VCaP (cell line): ENCODE results near the gene SLC47A2.

ENCODE experiments used
- H3K27ac ChIP-seq: fragments of 450-650 bp; 2 replicates; pipeline ENCODE4 v1.5.1; 2017
- TF ChIP-seq, protein P1 (sequence below): fragments of 450-650 bp; conservative IDR thresholded peaks from 2 replicates; pipeline ENCODE4 v1.5.1; 2017; ENCODE audit warnings: mild to moderate bottlenecking, moderate library complexity

SLC47A2 gene

GRCh38 chr17:19746517-19746916, 30.1 kb upstream of the SLC47A2 start:
- H3K27ac ChIP-seq = no peak overlapping the region
- TF ChIP-seq, protein P1, sequence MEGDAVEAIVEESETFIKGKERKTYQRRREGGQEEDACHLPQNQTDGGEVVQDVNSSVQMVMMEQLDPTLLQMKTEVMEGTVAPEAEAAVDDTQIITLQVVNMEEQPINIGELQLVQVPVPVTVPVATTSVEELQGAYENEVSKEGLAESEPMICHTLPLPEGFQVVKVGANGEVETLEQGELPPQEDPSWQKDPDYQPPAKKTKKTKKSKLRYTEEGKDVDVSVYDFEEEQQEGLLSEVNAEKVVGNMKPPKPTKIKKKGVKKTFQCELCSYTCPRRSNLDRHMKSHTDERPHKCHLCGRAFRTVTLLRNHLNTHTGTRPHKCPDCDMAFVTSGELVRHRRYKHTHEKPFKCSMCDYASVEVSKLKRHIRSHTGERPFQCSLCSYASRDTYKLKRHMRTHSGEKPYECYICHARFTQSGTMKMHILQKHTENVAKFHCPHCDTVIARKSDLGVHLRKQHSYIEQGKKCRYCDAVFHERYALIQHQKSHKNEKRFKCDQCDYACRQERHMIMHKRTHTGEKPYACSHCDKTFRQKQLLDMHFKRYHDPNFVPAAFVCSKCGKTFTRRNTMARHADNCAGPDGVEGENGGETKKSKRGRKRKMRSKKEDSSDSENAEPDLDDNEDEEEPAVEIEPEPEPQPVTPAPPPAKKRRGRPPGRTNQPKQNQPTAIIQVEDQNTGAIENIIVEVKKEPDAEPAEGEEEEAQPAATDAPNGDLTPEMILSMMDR = no peak

- no peak overlapping the region for H3K27ac ChIP-seq
- TF ChIP-seq, protein P1 = peak; percentile 35
These were observed 28.8 kb upstream of the SLC47A2 start for GRCh38 chr17:19744922-19745757.

DNA sequence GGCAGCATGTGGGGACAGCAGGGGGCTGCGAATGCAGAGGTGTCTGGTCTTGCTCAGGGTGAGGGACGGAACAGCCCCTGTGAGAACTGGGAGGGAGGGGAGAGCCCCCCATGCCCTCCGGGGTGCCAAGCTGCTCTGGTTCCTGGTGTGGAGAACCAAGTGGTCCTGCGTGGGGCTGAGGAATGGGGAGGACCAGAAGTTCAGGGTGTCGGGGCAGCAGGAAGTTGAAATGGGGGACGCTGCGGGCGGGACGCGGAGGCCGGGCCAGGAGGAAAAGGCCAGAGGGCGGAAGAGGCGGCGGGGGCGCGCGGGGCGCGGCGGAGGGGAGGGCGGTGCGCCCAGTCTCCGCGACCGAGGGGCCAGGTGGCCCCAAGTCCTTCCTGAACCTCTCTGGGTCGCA, 28.1 kb upstream of the SLC47A2 start:
- TF ChIP-seq, protein P1 = no peak
- H3K27ac ChIP-seq = no peak overlapping the region

GRCh38 chr17:19743101-19744100, 27.0 kb upstream of the SLC47A2 start:
- no peak overlapping the region for H3K27ac ChIP-seq
- TF ChIP-seq, protein P1 = no peak

GRCh38 chr17:19742495-19742894, 26.1 kb upstream of the SLC47A2 start:
- no peak overlapping the region for H3K27ac ChIP-seq
- TF ChIP-seq, protein P1 = no peak

DNA sequence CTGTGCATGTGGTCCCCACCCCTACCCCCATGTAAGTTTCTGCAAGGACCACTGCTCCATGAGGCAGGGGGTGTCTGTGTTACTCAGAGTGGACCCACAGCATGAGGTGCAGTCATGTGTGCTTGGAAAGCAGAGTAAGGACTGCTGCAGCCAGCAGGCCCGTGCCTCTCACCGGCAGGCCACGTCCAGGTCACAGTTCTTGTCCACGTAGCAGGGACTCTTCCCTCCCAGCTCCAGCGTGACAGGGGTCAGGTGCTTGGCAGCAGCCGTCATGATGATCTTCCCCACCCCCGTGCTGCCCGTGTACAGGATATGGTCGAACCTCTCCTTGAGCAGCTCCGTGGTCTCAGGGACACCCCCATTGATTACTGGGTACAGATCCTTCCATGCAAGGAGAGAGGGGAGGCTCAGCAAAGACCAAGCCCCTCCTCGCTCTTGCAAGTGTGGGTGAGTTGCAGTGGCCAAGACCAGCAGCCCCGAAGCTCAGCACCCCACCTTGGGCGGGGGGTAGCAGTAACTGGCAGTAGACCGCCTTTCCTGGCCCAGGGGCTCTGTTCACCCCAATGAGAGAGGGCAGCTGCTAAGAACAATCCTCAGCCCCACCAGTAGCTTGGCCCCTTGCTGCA, 25.6 kb upstream of the SLC47A2 start:
- no peak overlapping the region for H3K27ac ChIP-seq
- TF ChIP-seq, protein P1 = no peak

DNA sequence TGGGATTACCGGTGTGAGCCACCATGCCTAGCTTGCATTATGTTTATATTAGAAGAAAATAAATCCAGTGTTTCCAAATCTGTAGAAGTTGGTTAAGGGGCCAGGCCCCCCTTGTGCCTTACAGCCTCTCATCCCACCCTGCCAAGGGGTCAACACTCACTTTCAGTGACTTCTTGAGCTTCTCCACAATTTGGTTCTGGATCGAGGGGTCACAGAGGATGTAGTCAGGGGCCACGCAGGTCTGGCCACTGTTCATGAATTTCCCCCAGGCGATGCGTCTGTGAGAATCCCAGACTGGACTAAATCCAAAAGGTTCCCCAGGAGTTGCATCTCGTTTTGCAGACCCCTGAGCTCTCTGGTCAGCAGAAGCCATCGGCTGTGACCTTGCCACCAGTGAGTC, 24.5 kb upstream of the SLC47A2 start:
- TF ChIP-seq, protein P1 = no peak
- H3K27ac ChIP-seq = no peak overlapping the region
